HUDEP-2 (cell line): ENCODE results near the gene VCX3B.
"Not testable (repeated sequence)": the region's sequence is repeated elsewhere in the genome, so short reads cannot be mapped to it uniquely, and the experiment has no call there.

Experiments used
- DNase-seq, 76 experiments: peaks; one replicate each; lab custom pipeline; 2025; ENCODE audit not compliant: unreplicated experiment in 76 of 76; lab: John Stamatoyannopoulos, UW

The VCX3B gene

DNA sequence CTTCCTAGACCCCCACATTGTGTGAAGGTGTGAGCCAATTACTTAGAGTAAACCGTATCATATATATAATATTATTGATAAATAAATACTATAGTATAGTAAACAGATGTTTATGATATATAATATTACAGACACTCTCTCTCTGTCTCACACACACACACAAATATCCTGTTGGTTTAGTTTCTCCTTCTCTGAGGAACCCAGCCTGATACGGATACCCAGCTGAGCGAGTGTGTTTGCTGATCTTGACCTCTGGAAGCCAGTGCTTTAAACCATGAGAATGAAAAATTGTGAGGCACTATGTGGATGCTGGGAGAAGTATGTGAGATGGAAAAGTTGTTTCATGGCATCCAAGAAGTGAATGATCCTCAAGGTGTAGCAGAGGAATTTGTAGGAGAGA lies at the start of gene VCX3B:
Gene VCX3B (plus strand): TSS at position 301 of the 400 bp plus-strand sequence. CDS start 621 bp downstream, outside the sequence.
- not testable (repeated sequence) for DNase-seq

DNA sequence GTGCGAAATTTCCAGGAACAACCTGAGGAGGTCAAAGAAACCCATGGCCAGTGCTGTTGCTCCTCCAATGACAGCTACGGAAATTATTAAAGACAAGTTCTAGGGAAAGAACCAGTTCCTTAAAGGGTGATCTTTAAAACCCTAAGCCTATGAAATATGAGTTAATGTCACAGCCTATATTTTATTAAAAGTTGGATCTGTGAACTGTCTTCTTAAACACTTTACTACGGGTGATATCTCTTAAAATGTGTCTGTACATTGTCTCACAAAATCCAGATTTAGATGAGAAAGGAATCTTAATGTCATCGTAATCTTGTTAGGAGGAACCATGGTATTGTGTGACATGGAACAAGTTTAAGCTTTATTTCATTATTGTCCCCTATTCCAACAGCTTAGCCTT lies 46.3 kb upstream of the VCX3B start:
- DNase-seq = no peak

DNA sequence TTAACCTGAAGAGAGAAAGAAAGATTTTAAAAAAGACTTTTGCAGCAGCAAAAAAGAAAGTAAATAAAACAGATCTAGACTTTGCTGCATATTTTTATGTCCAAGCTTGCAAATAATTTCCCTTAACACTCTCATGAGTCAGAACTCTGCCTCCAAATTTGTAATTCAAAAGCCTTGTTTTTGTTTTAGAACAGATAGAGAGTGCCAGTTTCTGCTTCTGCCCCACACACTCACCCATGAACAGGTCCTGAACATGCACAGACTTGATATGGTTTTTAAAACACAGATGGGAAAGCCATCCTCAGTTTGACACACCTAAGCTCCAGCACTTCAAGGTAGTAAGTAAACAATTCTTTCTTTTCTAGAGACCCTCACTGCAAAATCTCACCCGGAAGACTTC lies 39.7 kb upstream of the VCX3B start:
- DNase-seq = no peak

DNA sequence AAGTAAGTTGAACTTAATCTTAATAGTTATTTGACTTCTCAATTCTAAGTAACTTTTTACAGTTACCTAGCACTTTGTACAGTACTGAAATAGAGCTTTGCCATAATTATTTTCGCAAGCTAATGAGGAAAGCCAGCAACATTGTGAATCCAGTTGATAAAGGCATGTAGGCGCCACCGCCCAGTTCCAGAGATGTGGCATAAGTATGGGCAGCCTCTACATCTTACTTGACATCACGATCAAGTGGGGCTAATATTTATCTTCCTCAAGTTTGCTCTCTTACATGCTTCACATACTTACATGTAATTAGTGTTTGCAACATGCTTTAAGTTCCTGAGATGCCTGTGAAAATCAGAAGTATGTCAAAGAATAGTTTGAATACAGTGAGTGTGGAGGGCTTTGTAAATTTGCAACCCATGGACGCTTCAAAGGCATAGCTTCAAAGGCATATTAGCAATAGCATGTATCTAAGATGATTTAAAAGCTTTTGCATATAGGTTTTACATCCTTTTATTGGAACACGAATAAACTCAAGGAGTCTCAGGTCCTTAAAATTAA lies 34.9 kb upstream of the VCX3B start:
- DNase-seq = no peak

DNA sequence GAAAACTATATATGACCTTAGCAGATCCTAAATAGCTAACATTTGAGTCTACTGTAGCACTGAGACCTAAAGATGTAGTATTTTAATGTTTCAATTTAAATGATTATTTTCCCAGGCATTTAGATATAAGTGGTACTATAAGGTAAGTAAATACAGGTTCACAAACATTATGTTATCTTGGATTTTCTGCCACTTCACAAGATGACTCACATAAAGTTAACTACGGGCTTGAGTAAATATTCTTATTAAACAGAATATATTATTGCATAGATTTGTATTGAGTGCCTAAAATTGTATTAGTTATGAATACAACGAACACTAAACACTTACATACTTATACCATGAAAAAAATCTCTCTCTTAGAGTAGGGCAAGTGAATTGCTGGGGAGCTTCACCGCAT lies 34.2 kb upstream of the VCX3B start:
- DNase-seq = no peak

DNA sequence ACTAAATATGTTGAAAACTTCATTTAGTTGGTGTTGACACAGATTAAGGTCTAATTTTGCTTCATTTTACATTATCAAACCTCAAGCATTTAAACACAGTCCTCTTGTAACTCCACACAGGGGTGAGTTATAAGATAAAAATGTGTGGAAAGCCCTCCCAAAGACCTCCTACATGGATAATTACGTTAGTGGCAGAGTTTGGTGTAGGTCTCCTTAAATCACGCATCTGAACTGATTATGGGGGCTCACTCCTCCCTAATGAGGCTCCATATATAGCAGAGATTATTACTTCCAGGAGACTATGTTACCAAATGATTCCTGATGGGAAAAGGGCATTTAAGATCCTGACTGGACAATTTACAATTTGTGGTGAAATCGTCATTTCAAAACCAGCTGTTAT lies 32.2 kb upstream of the VCX3B start:
- no peak for DNase-seq

DNA sequence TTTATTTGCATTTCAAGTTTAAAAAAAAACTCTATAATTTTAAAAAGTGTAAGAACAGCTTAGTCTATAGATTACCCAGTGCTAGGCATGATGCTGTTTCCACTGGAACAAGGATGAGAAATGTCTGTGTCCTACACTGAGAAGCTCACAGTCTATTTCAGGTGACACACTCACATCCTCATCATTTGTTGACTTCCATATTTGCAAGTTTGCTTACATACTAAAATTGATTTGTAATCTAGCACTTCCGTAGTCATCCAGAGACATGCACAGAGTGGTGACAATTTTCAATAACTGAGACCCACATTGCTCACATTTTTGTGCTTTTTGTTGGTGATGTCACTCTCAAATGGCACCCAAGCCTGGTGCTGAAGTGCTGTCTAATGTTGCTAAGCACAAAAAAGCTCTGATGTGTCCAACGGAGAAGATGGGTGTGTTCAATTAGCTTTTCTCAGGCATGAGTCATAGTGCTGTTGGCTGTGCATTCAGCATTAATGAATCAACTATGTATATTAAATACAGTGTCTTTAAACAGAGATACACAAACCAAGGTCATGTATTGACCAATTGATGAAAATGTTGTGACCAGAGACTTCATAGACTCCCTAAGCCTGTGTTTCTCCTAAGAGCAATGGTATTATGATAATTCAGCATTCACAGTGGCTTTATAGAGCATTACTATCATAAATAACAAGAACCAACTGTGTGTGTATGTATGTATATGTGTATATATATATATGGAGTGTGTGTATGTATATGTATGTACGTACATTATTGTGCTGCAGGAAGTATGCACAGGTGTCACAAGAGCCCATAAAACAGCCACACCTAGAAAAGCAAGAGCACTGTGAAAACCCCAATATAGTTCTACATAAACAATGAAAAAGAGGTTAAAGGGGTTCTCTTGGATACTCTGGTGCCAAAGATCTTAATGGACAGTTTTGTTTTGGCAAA lies 31.2 kb upstream of the VCX3B start:
- DNase-seq = no peak

DNA sequence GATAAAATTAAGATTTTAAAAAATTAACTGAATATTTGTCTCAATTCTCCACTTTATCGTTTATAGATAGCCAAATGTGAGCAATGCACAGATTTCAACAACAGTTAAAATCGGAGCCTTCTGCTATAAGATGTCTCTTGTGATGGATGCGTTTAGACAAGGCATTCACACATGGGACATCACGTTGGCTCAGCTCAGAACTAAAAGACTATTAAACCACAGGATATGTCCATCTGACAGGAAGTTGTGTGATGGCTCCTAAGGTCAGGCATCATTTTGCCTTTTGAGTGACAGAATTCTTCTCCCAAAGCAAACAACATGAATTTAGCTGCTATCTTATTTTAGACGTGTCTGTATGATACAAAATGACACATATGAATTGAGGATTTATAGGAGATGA lies 17.3 kb upstream of the VCX3B start:
- DNase-seq = no peak

DNA sequence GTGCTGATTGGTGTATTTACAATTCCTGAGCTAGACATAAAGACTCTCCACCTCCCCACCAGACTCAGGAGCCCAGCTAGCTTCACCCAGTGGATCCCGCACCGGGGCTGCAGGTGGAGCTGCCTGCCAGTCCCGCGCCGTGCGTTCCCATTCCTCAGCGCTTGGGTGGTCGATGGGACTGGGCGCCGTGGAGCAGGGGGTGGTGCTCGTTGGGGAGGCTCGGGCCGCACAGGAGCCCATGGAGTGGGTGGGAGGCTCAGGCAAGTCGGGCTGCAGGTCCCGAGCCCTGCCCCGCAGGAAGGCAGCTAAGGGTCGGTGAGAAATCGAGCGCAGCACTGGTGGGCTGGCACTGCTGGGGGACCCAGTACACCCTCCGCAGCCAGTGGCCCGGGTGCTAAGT lies 12.3 kb upstream of the VCX3B start:
- DNase-seq = not testable (repeated sequence)

DNA sequence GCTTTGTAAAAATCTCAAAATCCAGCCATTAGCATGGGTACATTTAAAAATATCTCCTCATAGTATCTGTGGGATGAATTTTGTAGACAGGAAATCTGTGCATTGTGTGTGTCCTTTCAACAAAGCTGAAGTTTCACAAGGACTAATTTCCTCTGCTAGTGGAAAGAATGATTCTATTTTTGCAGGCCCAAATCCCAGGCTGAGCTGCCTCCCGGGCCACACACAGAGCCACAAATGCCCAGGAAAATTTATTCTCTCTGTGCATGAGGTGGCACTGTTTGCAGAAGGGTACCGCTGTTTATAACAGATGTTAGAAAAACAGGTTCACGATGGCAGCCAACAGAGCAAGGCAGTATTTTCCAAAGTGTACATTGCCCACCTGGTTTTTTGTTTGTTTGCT lies 11.0 kb upstream of the VCX3B start:
- DNase-seq = no peak

DNA sequence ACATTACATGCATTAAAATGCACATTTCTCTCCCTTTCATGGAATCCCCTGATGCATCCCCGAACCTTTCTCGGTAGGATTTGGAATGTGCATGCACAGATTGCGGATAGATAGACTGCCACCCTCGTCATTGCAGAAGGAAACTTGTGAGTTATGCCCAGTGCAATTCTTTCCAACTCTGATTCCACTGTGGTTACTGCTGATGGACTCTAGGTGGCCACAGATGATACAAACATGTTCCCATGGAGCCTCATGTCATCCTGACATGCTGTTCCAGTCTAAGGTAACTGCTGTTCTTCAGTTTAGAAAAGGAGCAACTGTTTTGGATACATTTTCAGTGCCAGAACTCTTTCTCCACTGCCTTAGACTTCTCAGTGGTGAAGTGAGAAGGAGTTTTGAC lies 9.1 kb upstream of the VCX3B start:
- DNase-seq = no peak

DNA sequence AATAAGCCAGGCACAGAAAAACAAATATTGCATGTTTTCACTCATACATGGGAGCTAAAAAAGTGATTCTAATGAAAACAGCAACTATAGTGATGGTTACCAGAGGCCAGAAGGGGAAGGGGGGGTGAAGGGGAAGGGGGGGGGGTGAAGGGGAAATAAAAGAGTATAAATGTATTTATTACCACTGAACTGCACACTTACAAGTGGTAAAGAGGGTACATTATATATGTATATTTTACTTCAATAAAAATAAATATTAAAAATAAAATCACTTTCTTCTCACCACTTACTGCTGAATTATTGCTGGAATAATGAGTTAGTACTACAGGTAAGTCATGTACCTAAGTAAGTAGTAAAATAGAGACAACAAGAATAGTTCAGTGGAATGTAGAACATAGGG lies 2.1 kb upstream of the VCX3B start:
- DNase-seq = no peak

DNA sequence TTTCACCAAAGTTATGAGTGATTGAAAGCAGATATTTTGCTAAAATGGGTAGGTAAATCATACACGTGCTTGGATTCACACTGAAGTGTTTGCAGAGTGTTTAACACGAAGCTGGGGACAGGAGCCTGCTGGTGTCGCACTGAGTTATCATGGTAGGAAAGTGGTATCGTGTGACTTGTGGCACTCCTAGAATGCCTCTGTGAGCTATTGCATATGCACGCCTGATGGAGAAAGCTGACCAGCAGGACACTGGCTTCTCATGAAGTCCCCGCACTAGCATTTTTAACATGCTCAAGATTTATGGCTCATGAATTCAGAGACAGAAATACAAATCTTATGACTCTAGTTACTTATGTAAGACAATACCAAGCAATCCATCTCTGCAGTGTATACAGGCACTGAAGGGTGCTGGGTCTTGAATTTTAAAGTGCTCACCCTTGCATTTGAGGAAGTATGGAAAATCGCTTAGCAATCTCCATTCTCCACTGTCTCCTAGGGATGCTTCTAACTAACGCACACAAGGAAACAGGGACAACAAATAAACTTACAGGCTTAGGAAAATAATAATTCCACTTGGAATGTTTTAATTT lies 19.8 kb downstream of the VCX3B start:
- DNase-seq = no peak

DNA sequence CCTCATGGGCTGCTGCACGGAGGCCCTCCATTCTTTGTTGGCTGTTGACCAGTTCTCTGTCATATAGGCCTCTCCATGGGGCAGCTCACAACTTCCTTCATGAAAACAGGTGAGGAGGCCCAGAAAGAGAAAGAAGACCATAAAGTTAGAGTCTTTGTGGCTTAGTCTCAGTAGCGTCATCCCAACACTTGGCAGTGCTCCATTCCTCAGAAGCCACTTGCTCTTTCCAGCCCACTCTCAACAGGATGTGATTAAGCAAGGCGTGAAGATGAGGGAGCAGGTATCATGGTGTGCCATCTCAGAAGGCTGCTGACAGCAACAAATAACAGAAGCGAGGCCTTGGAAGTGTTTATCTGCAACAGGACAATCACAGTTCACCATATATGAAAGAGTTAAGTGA lies 30.4 kb downstream of the VCX3B start:
- DNase-seq = not testable (repeated sequence)

DNA sequence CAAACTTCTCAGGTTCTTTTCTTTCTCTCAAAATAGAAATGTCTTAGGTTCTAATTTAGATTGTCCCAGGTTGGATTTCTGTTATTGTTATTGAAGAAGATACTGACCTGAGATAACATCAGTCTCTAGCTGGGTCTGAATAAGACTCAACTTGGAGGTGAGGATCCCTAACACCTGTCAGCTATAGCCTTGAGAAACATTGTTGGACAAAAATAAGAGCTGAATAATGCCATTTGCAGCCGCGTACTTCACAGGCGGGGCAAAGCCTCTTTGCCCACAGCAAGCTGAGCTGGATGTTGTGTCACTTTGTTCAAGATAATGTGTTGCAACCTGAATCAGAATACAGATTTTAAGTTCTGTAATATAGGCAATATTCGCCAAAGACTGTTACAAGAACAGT lies 35.6 kb downstream of the VCX3B start:
- no peak for DNase-seq

DNA sequence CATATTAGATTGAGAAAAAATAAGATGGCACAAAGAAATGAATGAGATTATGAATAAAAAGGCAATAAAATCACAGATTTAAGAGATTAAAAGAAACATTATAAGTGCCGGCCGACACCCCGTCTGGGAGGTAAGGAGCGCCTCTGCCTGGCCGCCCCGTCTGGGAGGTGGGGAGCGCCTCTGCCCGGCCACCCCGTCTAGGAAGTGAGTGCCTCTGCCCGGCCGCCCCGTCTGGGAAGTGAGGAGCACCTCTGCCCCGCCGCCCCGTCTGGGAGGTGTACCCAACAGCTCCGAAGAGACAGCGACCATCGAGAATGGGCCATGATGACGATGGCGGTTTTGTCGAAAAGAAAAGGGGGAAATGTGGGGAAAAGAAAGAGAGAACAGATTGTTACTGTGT lies 37.5 kb downstream of the VCX3B start:
- not testable (repeated sequence) for DNase-seq

DNA sequence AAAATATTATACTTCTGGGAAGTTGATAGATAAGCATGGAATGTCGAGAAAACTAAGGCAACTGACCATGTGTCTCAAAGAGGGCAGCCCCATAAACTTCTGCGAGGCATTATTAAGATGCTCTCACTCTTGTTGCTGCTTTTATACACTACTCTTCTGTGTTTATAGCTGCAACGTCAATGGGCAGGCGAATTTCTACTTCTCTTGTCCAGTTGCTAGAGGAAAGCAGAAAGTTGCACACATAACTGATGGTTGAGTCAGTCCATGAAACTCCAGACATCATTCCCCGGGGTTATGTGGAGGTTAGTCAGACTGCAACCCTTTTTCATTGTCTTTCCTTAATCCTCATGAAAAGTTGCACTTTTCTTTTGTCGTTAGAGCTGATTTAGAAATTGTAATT lies 39.8 kb downstream of the VCX3B start:
- no peak for DNase-seq
